ENCODE results near the gene MUTYH.

- TF ChIP-seq CTCF (IDR thresholded peaks at IDR 0.05) = peak; percentile 22 to 67 (median 56)
- no peak for TF ChIP-seq POLR2A (IDR thresholded peaks at IDR 0.05)
- no peak for TF ChIP-seq POLR2AphosphoS5 (IDR thresholded peaks at IDR 0.05)
These were observed 19.8 kb upstream of the MUTYH start for GRCh38 chr1:45359882-45360513.

Data from upper lobe of left lung (tissue), 4 donors.